ENCODE results near the gene FBXO4.

DNA sequence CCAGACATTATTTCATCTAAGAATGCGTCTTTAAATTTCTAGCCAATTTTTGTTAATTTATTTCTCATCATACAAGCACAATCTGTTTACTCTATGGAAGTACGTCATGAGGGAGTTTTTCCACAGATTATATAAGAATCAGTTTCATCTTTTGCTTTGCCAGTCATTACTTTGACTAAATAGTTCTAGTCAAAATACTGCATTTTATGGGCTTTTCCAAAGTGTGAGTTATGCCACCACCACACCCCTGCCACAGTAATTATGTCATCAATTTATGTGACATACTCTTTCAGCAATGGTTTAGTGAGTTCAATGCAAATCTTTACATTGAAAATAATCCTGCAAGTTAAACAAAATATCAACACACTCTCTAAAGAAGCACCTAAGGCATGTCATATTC is 18.9 kb upstream of the FBXO4 start:
- TF ChIP-seq, protein P1, sequence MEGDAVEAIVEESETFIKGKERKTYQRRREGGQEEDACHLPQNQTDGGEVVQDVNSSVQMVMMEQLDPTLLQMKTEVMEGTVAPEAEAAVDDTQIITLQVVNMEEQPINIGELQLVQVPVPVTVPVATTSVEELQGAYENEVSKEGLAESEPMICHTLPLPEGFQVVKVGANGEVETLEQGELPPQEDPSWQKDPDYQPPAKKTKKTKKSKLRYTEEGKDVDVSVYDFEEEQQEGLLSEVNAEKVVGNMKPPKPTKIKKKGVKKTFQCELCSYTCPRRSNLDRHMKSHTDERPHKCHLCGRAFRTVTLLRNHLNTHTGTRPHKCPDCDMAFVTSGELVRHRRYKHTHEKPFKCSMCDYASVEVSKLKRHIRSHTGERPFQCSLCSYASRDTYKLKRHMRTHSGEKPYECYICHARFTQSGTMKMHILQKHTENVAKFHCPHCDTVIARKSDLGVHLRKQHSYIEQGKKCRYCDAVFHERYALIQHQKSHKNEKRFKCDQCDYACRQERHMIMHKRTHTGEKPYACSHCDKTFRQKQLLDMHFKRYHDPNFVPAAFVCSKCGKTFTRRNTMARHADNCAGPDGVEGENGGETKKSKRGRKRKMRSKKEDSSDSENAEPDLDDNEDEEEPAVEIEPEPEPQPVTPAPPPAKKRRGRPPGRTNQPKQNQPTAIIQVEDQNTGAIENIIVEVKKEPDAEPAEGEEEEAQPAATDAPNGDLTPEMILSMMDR (IDR thresholded peaks at IDR 0.05 in 8 of 11, conservative IDR thresholded peaks at IDR 0.05 in 3 of 11): no peak
- TF ChIP-seq POLR2A (IDR thresholded peaks at IDR 0.05): no peak

Data from spleen (tissue), 7 donors.